Erythroblast (primary cell): ENCODE results near the gene PLAGL2.

ENCODE experiments used
- DNase-seq, 2 experiments: peaks; one replicate each; lab custom pipeline; 2025; lab: John Stamatoyannopoulos, UW
- GATA1 ChIP-seq: IDR thresholded peaks from 2 replicates; pipeline ENCODE4 v1.6.1; 2011; ENCODE audit warnings: low read depth, mild to moderate bottlenecking, control low read depth, low read length, moderate library complexity
- POLR2A ChIP-seq: IDR thresholded peaks from 2 replicates; pipeline ENCODE4 v1.6.1; 2011; ENCODE audit warnings: mild to moderate bottlenecking, low read length

Gene PLAGL2

GRCh38 chr20:32224463-32224862 is 16.9 kb upstream of the PLAGL2 start:
- no peak for TF ChIP-seq POLR2A
- no peak for TF ChIP-seq GATA1
- DNase-seq: no peak

DNA sequence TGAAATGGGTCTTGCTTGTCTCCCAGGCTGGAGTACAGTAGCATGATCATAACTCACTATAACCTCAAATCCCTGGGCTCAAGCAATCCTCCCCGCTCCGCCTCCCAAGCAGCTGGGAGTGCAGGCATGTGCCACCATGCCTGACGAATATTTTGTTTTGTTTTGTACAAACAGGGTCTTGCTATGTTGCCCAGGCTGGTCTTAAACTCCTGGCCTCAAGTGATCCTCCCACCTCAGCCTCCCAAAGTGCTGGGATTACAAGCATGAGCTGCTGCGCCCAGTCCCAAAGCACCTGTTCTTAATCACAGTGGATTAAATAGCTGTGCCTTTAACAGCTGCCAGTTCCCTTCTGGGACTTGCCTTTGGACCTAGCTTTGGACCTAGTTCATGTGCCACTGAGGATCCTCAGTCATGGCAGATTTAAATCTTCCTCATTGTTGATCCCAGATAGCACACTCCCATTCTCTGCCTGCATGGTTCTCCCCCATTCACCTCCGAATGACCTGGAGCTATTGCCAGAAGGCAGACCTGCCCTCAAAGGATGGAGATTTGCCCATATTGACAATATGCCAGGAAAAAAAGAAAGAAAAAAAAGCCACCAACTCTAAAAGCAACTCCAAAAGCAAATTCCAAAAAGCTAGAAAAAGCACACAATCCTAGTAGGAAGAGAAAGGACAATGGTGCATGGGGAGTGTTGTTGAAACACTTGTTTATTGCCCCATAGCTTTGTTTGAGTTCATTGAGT is 10.8 kb upstream of the PLAGL2 start:
- TF ChIP-seq GATA1: no peak
- no peak for TF ChIP-seq POLR2A
- no peak for DNase-seq

- TF ChIP-seq POLR2A (no peak), GATA1 (no peak)
- no peak for DNase-seq
These were observed 8.9 kb upstream of the PLAGL2 start for GRCh38 chr20:32216179-32217142.

- no peak for TF ChIP-seq GATA1
- no peak for TF ChIP-seq POLR2A
- no peak for DNase-seq
These were observed 8.2 kb upstream of the PLAGL2 start for GRCh38 chr20:32215729-32216128.

GRCh38 chr20:32215147-32215546 is 7.6 kb upstream of the PLAGL2 start:
- TF ChIP-seq POLR2A (no peak), GATA1 (no peak)
- no peak for DNase-seq

- DNase-seq: no peak
- no peak for TF ChIP-seq GATA1
These were observed 6.3 kb upstream of the PLAGL2 start for GRCh38 chr20:32213870-32214269.

DNA sequence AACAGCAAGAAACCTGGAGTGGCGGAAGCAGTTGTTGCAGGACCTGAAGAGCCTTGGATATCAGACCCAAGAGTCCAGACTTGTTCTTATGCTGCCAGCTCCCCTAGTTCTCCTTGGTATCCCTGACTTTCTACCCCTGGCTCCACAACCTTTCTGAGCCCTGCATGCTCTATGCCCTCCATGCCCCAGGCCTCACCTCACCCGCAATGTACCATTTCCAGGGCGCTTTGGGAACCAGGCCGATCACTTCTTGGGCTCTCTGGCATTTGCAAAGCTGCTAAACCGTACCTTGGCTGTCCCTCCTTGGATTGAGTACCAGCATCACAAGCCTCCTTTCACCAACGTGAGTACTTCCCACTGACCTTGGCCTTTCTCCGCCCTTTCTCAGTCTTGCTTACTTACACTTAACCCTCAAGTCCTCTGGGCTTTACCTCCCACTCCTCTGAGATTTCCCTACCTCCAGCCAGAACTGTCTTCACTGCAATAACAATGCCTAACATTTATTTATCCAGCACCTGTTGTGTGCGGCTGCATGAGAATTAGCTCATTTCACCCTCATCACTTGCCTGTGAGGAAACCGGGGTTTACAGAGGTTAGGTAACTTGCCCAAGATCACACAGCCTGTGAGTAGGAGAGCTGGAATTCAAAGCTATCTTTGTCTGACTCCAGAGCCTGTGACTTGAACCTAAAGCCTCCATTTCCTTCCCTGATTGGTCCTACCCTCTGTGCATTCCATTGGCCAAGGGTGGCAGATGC is 2.5 kb upstream of the PLAGL2 start:
- TF ChIP-seq POLR2A (no peak), GATA1 (no peak)
- DNase-seq: no peak

- TF ChIP-seq POLR2A (no peak), GATA1 (no peak)
- no peak for DNase-seq
These were observed 1.1 kb upstream of the PLAGL2 start for GRCh38 chr20:32208499-32209154.

GRCh38 chr20:32206760-32207625 is 550 bp downstream of the PLAGL2 start:
- DNase-seq: peak; percentile 91 to 94
- no peak for TF ChIP-seq GATA1
- TF ChIP-seq POLR2A: no peak

DNA sequence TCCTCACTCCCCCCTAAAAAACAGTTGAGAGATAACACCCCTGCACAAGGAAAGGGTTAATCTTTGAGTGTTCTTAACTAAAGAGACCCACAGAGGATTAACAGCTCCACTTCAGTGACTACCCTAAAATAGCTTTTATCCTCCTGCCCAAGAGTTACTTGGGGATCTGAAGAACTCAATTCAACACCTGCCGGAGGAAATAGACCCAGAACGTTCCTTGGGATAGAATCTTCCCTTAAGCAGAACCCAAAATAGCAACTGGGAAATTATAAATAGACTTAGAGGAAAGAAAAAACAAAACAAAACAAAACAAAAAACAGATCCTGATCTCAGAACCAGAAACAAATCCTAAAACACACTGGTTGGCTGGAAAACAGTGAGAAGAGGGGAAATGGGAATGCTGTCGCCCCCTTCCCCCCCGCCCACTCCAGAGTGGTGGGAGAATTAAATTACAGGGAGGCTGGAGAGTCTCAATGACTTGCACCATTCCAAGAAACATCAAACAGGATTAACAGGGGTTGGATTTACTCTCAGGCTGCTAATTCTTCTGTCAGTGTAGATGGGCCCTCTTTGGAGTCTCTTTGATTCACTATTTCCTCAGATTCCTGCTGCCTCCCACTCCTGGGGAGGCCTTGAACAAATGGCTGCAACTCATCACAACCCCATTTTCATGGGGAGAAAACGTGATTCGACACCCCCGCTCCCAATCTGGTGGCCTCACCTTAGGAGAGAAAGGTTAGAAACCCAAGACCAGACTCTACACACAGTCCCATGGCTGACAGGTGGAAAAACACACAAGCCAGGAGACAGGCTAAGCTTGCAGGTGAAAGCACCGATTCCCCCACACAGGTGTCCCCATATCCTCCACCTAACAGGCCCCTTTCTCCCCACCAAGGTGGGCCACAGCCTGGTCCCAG is 1.4 kb downstream of the PLAGL2 start:
- peak in 1 of 2 experiments; percentile 40 for DNase-seq
- no peak for TF ChIP-seq POLR2A
- TF ChIP-seq GATA1: no peak

GRCh38 chr20:32205110-32205842 is 2.3 kb downstream of the PLAGL2 start:
- TF ChIP-seq POLR2A: no peak
- TF ChIP-seq GATA1: no peak
- peak; percentile 44 to 70 for DNase-seq
